GM12891 (cell line): Measurements from ENCODE around the gene LHFPL5.

ENCODE experiments used
- DNase-seq: peaks from one replicate; pipeline ENCODE4 v3.0.0; 2011; ENCODE audit warnings: low spot score; ENCODE audit not compliant: insufficient read length
- FAIRE-seq: peaks from 2 replicates; lab custom pipeline; 2011; peaks lifted over from hg19 to GRCh38; lab: Jason Lieb, UNC
- PAX5 ChIP-seq: IDR thresholded peaks from 2 replicates; pipeline ENCODE4 v1.6.1; 2011; ENCODE audit warnings: low read length, moderate library complexity, mild to moderate bottlenecking; ENCODE audit not compliant: insufficient read depth, severe bottlenecking
- POLR2A ChIP-seq: IDR thresholded peaks from 2 replicates; pipeline ENCODE4 v1.6.1; 2011; ENCODE audit warnings: low read depth, low read length, control low read depth
- POLR2AphosphoS5 ChIP-seq: IDR thresholded peaks from 2 replicates; pipeline ENCODE4 v1.6.1; 2011; ENCODE audit warnings: low read depth, low read length, control low read depth
- POU2F2 ChIP-seq: IDR thresholded peaks from 2 replicates; pipeline ENCODE4 v1.6.1; 2011; ENCODE audit warnings: low read depth, mild to moderate bottlenecking, control low read depth, low read length, moderate library complexity
- SPI1 ChIP-seq: IDR thresholded peaks from 2 replicates; pipeline ENCODE4 v1.6.1; 2011; ENCODE audit warnings: low read depth, low read length, control low read depth
- TAF1 ChIP-seq: IDR thresholded peaks from 2 replicates; pipeline ENCODE4 v1.6.1; 2011; ENCODE audit warnings: low read depth, low read length, control low read depth

The LHFPL5 gene

DNA sequence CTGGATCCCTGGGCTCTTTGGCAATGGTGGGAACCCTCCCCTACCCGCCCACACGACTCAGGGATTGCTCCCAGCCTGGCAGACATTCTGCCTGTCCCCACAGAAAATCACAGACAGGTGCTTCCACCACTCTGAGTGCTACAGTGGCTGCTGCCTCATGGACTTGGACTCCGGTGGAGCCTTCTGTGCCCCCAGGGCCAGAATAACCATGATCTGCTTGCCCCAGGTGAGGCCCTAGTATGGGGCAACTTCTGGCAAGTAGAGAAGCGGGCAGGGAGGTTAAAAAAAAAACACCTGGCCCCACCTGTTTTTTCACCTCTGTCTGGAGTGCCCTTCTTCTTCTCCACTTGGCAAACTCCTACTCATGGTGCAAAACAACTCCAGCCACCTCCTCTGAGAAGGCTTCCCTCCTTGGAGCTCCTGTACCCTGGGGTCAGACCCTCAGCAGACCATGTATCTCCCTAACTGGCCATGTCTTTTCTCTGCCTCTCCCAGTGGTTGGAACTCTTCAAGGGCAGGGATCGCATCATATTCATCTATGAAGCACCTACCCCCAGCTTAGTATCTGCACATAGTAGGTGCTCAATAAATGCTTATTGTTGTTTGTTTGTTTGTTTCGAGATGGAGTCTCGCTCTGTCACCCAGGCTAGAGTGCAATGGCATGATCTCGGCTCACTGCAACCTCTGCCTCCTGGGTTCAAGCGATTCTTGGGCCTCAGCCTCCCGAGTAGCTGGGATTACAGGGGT is 27.6 kb upstream of the LHFPL5 start:
- FAIRE-seq (no peak), DNase-seq (no peak)
- TF ChIP-seq SPI1 (no peak), TAF1 (no peak), POLR2AphosphoS5 (no peak), POU2F2 (no peak), PAX5 (no peak), POLR2A (no peak)

- FAIRE-seq (no peak), DNase-seq (no peak)
- TF ChIP-seq PAX5 (no peak), POU2F2 (no peak), POLR2AphosphoS5 (no peak), POLR2A (no peak), TAF1 (no peak), SPI1 (no peak)
These were observed 26.7 kb upstream of the LHFPL5 start for GRCh38 chr6:35778437-35778836.

DNA sequence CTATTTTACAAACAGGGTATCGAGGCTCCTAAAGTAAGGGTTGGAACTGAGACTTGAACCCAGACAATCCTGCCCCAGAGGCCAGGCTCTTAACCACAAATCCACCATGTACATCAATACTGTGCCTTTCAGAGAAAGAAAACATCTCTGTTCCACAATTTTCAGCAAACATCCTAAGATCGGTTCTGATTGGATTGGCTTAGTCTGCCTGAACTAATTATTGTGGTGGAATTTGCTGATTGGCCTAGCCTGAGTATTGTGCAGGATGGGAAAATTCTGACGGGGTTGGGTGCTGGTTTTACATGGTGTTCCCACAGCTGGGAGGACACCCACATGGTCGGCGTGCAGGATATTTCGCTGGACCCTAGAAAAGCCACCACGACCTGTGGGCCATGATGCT is 24.4 kb upstream of the LHFPL5 start, which contains the start of gene CLPSL1:
TSS of gene CLPSL1 (plus strand) at position 301 of the 400 bp plus-strand sequence. CDS start at position 393, 92 bp downstream.
- no peak for TF ChIP-seq POLR2AphosphoS5
- TF ChIP-seq POLR2A = no peak
- TF ChIP-seq PAX5 = no peak
- TF ChIP-seq SPI1 = no peak
- TF ChIP-seq TAF1 = no peak
- no peak for TF ChIP-seq POU2F2
- no peak for DNase-seq
- FAIRE-seq = no peak

DNA sequence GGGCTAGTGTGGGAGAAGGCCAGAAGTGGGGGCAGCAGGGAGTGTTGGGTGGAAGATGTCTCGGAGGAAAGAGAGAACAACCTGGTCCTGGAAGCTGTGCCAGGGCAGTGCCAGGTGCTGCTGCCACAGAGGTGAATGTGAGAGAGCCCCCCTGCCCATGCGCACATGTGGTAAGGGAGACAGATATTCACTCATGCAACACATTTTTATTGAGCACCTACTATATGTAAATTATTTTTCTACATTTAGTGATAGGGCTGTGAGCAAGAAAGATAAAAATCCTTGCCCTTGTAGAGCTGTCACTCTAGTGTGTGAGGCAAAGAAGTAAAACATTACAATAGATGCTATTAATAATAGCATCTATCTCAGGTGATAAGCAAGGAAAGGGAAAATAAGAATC is 23.9 kb upstream of the LHFPL5 start:
- no peak for FAIRE-seq
- no peak for TF ChIP-seq POLR2AphosphoS5
- TF ChIP-seq PAX5 = no peak
- no peak for TF ChIP-seq POLR2A
- no peak for TF ChIP-seq SPI1
- TF ChIP-seq TAF1 = no peak
- no peak for TF ChIP-seq POU2F2

GRCh38 chr6:35782424-35782823 is 22.7 kb upstream of the LHFPL5 start:
- no peak for FAIRE-seq
- TF ChIP-seq POLR2AphosphoS5 (no peak), TAF1 (no peak), POU2F2 (no peak), SPI1 (no peak), POLR2A (no peak), PAX5 (no peak)
- DNase-seq = no peak

More for the DNA sequence above, 23.9 kb upstream of the LHFPL5 start:
- no peak for DNase-seq

DNA sequence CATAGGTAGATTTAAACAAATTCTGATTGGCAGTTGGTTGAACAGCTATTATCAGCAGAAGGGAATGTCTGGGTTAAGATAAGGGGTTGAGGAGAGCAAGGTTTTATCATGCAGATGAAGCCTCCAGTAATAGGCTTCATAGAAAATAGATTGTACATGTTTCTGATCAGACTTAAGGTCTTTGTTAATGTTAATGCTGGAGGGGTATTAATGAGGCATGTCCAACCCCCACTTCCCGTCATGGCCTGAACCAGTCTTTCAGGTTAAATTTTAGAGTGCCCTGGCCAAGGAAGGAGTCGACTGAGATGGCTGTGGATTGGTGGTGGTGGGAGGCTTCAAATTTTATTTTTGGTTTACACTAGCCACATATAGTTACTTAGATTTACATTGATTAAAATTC is 21.0 kb upstream of the LHFPL5 start:
- TF ChIP-seq SPI1 (no peak), TAF1 (no peak), POLR2A (no peak), PAX5 (no peak), POU2F2 (no peak), POLR2AphosphoS5 (no peak)
- FAIRE-seq = no peak

GRCh38 chr6:35786272-35786671 is 18.9 kb upstream of the LHFPL5 start:
- DNase-seq (no peak), FAIRE-seq (no peak)
- TF ChIP-seq PAX5 (no peak), POLR2AphosphoS5 (no peak), POU2F2 (no peak), TAF1 (no peak), SPI1 (no peak), POLR2A (no peak)

More for the DNA sequence above, 21.0 kb upstream of the LHFPL5 start:
- no peak for DNase-seq

DNA sequence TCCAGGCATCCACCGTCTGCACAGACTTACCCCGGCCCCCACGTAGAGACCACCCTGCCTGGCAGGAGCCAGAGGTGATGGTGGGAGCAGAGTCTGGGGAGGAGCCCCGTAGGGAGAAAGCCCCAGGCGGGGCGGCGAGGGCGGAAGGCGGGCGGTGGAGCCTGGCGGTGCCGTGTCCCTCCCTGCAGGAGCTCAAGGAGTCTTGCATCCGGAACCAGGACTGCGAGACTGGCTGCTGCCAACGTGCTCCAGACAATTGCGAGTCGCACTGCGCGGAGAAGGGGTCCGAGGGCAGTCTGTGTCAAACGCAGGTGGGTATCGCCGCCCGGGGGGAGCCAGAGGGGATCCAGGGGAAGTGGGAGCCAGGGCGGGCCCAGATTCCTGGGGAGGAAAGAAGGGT is 18.3 kb upstream of the LHFPL5 start:
- FAIRE-seq (no peak), DNase-seq (no peak)
- TF ChIP-seq SPI1 (no peak), POLR2AphosphoS5 (no peak), TAF1 (no peak), POLR2A (no peak), POU2F2 (no peak), PAX5 (no peak)

DNA sequence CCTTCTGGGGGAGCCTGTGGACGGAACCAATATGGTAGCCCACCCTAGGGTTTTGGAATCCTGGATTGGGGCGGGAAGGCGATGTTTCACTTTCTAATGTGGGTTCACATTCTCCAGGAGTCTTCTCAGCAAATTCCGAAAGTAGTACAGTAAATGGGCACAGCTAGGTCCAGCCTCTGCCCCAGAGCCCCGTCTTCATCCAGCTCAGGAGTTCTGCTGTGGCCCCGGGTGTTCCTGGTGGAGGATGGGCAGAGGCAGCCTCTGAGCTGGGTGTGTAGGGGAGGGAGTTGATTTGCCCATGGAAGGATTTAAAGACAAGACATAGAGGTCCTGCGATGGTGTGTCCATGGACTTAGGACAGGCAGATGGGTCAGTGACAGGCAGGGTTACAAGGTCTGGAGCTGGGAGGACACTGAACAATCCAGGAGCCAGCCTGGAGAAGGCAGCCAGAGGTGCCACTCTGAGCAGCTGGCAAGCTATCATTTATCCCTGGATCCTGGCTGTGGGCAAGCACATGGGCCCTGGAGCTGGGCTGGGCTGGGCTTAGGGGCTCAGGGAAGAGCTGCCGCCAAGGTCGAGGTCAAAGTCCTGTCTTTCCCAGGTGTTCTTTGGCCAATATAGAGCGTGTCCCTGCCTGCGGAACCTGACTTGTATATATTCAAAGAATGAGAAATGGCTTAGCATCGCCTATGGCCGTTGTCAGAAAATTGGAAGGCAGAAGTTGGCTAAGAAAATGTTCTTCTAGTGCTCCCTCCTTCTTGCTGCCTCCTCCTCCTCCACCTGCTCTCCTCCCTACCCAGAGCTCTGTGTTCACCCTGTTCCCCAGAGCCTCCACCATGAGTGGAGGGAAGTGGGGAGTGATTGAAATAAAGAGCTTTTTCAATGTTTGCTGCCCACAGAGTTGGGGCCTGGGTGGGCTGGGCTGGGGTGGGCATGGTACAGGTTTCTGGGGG is 17.6 kb upstream of the LHFPL5 start:
- FAIRE-seq (no peak), DNase-seq (no peak)
- TF ChIP-seq PAX5 (no peak), TAF1 (no peak), POLR2A (no peak), POU2F2 (no peak), POLR2AphosphoS5 (no peak), SPI1 (no peak)
